ENCODE data around the gene RNPS1.
A peak's percentile ranks its signal among the peaks of the same experiment; 100 is the strongest.

The RNPS1 gene

GRCh38 chr16:2299121-2299914 is 31.4 kb upstream of the RNPS1 start:
- Histone ChIP-seq H3K4me3 (ENCODE audit: low read depth, low read length) (no peak overlapping the region), H3K4me1 (peaks cover 3% of the 10 kb centered on the region), H3K36me3 (ENCODE audit: control insufficient read depth, insufficient read depth, low read length) (no peaks in the 10 kb centered on the region), H3K4me2 (ENCODE audit: low read length) (no peak overlapping the region), H3K27ac (no peak overlapping the region), H3K27me3 (ENCODE audit: control insufficient read depth, insufficient read depth, low read length) (no peaks in the 10 kb centered on the region), H3K79me2 (no peaks in the 10 kb centered on the region), H2AFZ (no peak overlapping the region), H3K9ac (no peak overlapping the region), H3K9me3 (ENCODE audit: control insufficient read depth, low read length) (no peaks in the 10 kb centered on the region)
- TF ChIP-seq, protein P1, sequence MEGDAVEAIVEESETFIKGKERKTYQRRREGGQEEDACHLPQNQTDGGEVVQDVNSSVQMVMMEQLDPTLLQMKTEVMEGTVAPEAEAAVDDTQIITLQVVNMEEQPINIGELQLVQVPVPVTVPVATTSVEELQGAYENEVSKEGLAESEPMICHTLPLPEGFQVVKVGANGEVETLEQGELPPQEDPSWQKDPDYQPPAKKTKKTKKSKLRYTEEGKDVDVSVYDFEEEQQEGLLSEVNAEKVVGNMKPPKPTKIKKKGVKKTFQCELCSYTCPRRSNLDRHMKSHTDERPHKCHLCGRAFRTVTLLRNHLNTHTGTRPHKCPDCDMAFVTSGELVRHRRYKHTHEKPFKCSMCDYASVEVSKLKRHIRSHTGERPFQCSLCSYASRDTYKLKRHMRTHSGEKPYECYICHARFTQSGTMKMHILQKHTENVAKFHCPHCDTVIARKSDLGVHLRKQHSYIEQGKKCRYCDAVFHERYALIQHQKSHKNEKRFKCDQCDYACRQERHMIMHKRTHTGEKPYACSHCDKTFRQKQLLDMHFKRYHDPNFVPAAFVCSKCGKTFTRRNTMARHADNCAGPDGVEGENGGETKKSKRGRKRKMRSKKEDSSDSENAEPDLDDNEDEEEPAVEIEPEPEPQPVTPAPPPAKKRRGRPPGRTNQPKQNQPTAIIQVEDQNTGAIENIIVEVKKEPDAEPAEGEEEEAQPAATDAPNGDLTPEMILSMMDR (IDR thresholded peaks at IDR 0.05), result no peak

GRCh38 chr16:2298621-2299020 is 30.7 kb upstream of the RNPS1 start:
- H3K9ac ChIP-seq, result no peak overlapping the region
- H3K4me3 ChIP-seq (ENCODE audit: low read depth, low read length), result no peak overlapping the region
- H3K4me2 ChIP-seq (ENCODE audit: low read length), result no peak overlapping the region
- no peak overlapping the region for H3K27ac ChIP-seq
- H3K9me3 ChIP-seq (ENCODE audit: control insufficient read depth, low read length), result no peaks in the 10 kb centered on the region
- H3K79me2 ChIP-seq, result no peaks in the 10 kb centered on the region
- no peaks in the 10 kb centered on the region for H3K36me3 ChIP-seq (ENCODE audit: control insufficient read depth, insufficient read depth, low read length)
- H2AFZ ChIP-seq, result no peak overlapping the region
- no peaks in the 10 kb centered on the region for H3K27me3 ChIP-seq (ENCODE audit: control insufficient read depth, insufficient read depth, low read length)
- TF ChIP-seq, protein P1 (IDR thresholded peaks at IDR 0.05), result no peak
- peaks cover 3% of the 10 kb centered on the region for H3K4me1 ChIP-seq

GRCh38 chr16:2297506-2297860 is 29.6 kb upstream of the RNPS1 start:
- H3K4me2 ChIP-seq (ENCODE audit: low read length), result no peak overlapping the region
- H3K27me3 ChIP-seq (ENCODE audit: control insufficient read depth, insufficient read depth, low read length), result no peaks in the 10 kb centered on the region
- no peak overlapping the region for H2AFZ ChIP-seq
- H3K9me3 ChIP-seq (ENCODE audit: control insufficient read depth, low read length), result no peaks in the 10 kb centered on the region
- no peak overlapping the region for H3K9ac ChIP-seq
- no peak overlapping the region for H3K4me3 ChIP-seq (ENCODE audit: low read depth, low read length)
- H3K36me3 ChIP-seq (ENCODE audit: control insufficient read depth, insufficient read depth, low read length), result no peaks in the 10 kb centered on the region
- peaks cover 3% of the 10 kb centered on the region for H3K4me1 ChIP-seq
- TF ChIP-seq, protein P1 (IDR thresholded peaks at IDR 0.05), result no peak
- no peak overlapping the region for H3K27ac ChIP-seq
- no peaks in the 10 kb centered on the region for H3K79me2 ChIP-seq

- Histone ChIP-seq H2AFZ (no peak overlapping the region), H3K27me3 (ENCODE audit: control insufficient read depth, insufficient read depth, low read length) (no peaks in the 10 kb centered on the region), H3K9ac (no peak overlapping the region), H3K4me2 (ENCODE audit: low read length) (no peak overlapping the region), H3K27ac (no peak overlapping the region), H3K4me3 (ENCODE audit: low read depth, low read length) (no peak overlapping the region), H3K36me3 (ENCODE audit: control insufficient read depth, insufficient read depth, low read length) (no peaks in the 10 kb centered on the region), H3K4me1 (peaks cover 3% of the 10 kb centered on the region), H3K9me3 (ENCODE audit: control insufficient read depth, low read length) (no peaks in the 10 kb centered on the region), H3K79me2 (no peaks in the 10 kb centered on the region)
- TF ChIP-seq, protein P1 (IDR thresholded peaks at IDR 0.05), result peak; percentile 54
Observed at GRCh38 chr16:2296661-2297505, 29.0 kb upstream of the RNPS1 start.
